Kasumi-1 (cell line): ENCODE results near the gene SLC3A2.
A peak's percentile ranks its signal among the peaks of the same experiment; 100 is the strongest.
"Not testable (repeated sequence)": the region's sequence is repeated elsewhere in the genome, so short reads cannot be mapped to it uniquely, and the experiment has no call there.

Experiments
- DNase-seq, 2 experiments: peaks; one replicate each; lab custom pipeline; 2025; lab: John Stamatoyannopoulos, UW

SLC3A2 gene

GRCh38 chr11:62880803-62881578 lies at the start of gene SLC3A2:
Gene SLC3A2, plus strand, starts transcription at chr11:62880896. Its CDS starts 128 bp downstream, at chr11:62881024.
- peak; percentile 77 to 81 for DNase-seq

DNA sequence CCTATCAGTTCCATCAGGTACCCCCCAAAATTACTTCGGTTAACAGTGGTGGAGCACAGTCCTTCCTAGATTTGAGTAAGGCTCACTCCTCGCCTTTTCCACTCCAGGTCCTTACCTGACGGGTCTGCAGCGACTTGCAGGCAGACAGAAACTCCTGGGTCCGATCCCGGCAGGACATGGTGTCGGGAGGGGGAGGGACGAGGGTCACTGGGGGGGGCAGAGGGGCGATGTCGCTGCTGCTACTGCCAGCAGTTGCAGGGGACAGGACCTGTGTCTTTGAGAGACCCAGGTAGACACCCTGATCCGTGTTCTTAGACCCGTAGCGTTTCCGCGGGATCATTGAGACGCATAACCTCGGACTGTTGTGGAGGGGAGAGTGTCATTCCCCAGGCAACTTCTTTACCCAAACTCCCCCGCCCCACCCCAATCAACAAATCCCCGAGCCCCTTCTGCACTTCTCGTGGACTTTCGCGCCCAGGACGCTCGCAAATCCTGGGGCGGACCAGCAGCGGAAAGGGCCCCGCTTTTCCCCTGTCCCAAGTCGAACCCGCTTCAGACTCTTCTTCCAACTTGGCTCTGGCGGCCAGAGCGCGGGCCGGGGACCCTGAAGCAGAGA lies 49.7 kb upstream of the SLC3A2 start:
- DNase-seq, result peak; percentile 58 to 71

GRCh38 chr11:62831520-62832335 lies 49.0 kb upstream of the SLC3A2 start, which contains the start of gene STX5:
Gene STX5, minus strand, starts transcription at chr11:62832051. Its CDS starts 808 bp downstream, at chr11:62831243.
- DNase-seq, result peak; percentile 97

DNA sequence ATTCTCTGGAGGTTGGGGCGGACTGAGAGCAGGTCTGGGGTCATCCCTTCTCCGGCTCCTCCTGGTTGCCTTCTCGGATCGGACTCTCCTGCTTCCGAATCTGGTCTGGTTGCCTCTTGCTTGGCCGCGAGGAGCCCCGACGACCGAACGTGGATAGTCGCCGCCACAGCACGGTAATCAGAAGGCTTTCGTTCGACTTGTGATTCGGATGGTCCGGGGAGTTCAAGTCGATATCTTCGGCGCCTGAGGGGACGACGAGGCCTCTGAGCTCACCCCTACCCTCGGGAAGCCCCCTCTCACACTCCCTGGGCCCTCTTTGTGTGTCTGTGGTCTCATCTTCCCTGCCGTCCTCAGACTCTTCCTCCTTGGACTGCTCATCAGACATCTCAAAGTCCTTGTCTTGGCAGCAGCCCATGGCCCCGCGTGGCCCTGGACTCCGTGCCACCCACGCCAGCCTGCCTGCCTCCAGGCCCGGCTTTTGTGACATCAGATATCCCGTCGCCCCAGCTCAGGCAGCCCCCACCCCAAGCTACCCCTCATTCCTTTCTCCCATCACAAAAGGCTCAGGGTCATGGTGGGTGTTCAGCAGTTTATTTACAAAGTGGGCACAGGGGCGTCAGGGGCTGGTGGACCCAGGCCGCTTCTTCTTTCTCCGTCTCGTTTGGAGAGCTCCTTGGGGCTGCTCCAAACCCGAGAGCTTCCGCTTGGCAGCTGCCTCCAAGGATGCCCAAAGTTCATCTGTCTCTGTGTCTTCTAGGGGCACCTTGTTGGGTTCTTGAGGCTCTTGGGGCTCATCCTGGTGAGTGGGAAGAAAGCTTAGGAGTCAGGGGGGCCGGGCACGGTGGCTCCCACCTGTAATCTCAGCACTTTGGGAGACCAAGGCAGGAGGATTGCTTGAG lies 48.1 kb upstream of the SLC3A2 start, which contains the start of gene TEX54:
TSS of gene TEX54 (minus strand) at position 506 of the 899 bp plus-strand sequence.
- peak in 1 of 2 experiments; percentile 81 for DNase-seq

DNA sequence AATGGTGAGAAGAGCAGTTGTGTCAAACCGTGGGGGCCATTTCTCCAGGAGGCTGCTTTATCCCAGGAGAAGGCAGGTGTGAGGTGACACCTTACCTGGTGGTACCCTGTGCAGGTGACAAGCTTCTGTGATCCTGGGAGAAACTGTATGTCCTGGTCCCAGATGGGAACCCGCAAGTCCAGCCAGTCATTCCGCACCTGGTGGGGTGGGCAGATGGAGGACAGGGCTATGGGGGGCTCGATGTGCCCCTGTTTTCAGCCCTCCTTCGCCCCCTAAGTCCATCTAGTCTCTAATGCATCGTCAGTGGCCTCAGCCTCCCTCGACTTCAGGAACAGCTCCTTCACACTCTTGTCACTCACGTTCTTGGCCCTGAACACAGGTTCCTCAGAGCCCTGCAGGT lies 45.4 kb upstream of the SLC3A2 start:
- no peak for DNase-seq

DNA sequence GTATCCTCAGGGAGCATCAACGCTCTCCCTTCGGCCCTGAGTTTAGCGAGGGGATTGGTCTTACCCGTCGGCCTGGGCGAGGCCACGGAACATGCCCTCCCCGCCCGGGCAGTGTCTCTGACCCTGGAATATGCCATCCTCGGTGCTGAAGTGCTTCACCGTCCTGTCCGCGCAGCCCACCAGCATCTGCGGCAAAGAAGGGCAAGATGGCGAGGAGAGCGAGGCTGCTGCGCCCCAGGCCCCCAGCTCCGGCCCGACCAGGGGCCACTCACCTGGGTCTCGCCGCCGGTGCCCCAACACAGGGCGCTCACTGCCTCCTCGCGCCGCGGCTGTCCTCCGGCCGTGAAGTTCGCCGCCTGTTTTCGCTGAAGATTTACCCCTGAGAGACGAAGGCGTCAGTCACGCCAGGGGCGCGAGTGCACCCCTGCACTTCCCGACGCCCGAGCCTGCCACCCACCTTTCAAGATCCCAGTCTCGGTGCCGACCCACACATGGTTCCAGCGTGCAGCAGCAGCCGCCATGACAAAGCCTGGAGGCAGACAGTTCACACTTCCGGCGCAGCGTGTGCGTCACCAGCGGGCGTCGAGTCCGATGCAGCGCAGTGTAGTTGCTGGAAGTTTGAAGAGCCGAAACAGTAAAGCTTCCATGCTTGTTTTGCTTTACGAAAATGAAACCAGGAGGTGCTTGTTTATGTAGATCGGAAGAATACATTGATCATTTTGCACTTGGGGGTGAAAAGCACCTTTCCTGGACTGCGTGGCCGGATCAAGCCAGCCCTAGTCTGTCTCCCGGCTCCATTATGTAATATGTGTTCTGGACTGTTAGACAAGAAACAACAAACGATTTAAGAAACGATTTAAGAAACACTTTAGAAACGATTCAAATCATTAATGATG lies 41.4 kb upstream of the SLC3A2 start, which contains the start of gene WDR74:
TSS of gene WDR74 (minus strand) at position 541 of the 896 bp plus-strand sequence. CDS start at position 521, 20 bp downstream.
- peak; percentile 88 to 92 for DNase-seq

DNA sequence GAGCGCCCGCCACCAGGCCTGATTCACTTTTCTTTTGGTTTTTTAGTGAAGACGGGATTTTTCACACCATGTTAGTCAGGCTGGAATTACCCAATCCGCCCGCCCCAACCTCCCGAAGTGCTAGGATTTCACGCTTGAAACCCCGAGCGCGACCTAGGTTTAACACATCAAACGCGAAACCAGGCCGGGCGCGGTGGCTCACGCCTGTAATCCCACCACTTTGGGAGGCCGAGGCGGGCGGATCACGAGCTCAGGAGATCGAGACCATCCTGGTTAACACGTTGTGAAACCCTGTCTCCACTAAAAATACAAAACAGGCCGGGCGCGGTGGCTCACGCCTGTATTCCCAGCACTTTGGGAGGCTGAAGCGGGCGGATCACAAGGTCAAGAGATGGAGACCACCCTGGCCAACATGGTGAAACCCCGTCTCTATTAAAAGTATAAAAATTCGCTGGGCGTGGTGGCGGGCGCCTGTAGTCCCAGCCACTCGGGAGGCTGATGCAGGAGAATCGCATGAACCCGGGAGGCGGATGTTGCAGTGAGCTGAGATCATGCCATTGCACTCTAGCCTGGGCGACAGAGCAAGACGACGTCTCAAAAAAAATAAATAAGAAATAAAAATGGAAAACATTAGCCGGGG lies 39.9 kb upstream of the SLC3A2 start:
- peak in 1 of 2 experiments; percentile 55 for DNase-seq

- peak; percentile 99 for DNase-seq
Measured at GRCh38 chr11:62841361-62842170, 39.1 kb upstream of the SLC3A2 start.

DNA sequence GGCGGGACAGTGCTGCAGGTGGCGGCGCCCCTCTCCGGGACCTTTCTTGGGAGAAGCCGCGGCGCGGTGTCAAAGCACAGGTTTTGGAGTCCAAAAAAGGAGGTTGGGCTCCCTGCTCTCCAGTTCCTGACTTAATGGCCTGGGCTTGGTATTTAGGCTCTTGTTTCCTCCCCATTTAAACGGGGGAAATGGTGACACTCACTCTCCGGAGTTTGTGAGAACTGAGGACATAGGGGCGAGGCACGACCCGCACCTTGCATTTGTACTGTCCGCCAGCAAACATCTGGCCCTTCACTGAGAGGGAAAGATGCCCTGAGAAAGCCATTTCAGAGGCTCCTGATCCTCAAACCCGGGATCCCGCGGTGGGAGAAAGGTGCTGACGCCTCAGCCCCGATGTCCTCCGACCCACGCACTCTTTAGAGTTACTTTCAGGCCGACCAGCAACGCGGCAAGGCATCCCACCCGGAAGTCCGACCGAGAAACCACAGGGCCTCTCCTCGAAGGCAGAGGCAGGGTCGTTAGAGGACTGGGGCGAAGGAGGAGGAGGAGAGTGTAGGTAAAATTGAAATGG lies 38.4 kb upstream of the SLC3A2 start:
- DNase-seq, result no peak

- not testable (repeated sequence) for DNase-seq
Measured at GRCh38 chr11:62842891-62843290, 37.8 kb upstream of the SLC3A2 start.

- DNase-seq, result no peak
Measured at GRCh38 chr11:62843466-62843865, 37.2 kb upstream of the SLC3A2 start.

DNA sequence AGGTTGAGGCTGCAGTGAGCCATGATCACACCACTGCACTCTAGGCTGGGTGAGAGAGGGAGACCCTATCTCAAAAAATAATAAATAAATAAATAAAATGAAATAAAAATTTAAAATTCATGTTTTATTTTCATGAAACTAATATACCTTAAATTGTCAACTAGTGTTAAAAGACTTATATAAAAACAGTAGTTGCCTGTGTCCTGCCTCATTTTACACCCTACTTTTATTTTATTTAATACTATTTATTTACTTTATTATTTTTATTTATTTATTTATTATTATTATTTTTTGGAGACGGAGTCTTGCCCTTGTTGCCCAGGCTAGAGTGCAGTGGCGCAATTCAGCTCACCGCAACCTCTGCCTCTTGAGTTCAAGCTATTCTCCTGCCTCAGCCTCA lies 36.5 kb upstream of the SLC3A2 start:
- DNase-seq, result no peak

GRCh38 chr11:62846177-62846576 lies 34.5 kb upstream of the SLC3A2 start:
- DNase-seq, result no peak

DNA sequence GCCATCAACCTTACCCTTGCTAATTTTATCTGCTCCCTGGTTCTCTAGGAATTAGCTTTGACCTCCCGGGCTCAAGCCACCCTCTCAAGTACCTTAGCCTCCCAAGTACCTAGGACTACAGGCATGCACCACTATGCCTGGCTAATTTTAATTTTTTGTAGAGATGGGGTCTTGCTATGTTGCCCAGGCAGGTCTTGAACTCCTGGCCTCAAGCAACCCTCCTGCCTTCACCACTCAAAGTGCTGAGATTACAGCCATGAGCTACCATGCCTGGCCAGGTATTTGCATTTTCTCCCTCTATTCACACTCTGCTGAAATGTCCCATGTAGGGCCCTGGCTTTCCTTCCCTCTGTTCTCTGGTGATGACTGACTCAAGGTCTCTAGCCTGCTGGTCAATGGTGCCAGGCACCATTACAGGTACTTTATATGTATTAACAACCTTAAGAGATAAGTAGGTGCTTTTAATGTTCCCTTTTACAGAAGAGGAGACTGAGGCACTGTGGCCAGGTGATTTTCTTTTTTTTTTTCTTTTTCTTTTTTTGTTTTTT lies 32.9 kb upstream of the SLC3A2 start:
- no peak for DNase-seq

DNA sequence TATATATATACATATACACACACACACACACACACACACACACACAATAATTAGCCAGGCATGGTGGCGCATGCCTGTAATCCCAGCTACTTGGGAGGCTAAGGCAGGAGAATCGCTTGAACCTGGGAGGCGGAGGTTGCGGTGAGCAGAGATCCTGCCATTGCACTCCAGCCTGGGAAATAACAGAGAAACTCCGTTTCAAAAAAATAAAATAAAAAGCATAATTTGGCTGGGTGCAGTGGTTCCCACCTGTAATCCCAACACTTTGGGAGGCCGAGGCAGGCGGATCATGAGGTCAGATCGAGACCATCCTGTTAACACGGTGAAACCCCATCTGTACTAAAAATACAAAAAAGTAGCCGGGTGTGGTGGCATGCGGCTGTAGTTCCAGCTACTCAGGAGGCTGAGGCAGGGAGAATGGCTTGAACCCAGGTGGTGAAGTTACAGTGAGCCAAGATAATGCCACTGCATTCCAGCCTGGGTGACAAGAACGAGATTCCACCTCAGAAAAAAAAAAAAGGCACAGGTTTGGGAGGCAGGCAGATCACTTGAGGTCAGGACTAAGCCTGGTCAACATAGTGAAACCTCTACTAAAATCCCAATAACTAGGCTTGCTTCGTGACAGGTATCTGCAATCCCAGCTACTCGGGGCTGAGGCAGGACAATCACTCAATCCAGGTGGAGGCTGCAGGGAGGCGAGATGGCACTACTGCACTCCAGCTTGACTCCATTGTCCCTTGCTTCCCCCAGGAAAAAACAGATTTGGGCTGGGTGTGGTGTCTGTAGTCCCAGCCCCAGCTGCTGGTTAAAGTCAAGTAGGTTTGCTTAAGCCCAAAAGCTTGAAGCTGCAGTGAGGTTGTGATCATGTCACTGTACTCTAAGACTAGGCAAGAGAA lies 29.5 kb upstream of the SLC3A2 start:
- no peak for DNase-seq

DNA sequence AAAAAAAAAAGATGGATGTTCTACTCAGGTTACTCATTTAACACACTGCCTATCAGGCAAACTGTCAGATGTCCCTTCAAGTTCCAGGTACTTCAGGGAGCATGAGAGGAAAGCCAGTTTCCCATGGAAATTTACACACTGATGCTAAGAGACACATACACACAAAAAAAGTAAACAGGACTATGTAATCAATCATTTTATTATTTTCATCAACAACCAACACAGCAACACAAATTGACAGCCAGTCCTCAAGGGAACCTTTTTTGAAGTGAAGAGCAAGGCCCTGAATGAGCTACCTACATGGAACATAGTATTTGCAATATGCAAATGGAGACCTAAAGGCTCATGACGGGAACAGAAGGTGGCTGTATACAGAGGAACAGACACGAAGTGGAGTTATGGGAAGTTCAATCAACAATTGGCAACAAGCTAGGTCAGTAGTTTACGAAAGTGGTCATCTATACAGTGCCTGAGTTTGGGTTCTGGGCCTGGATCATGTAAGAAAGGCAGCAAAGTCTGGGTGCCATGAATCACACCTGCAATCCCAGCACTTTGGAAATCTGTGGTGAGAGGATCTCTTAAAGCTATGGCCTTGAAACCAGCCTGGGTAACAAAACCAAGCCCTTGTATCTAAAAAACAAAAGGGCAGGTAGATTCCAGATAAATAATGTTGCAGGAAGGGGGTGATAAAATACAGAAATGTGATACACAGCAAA lies 28.7 kb upstream of the SLC3A2 start:
- DNase-seq, result peak in 1 of 2 experiments; percentile 48
